22Rv1 (cell line): ENCODE data around the gene KPNA4.

Experiments
- CTCF ChIP-seq: fragments of 450-650 bp; IDR thresholded peaks from 2 replicates; pipeline ENCODE4 v1.5.1; 2017; ENCODE audit warnings: mild to moderate bottlenecking
- ZFX ChIP-seq: fragments of 450-650 bp; IDR thresholded peaks from 2 replicates; pipeline ENCODE4 v1.6.1; 2017; ENCODE audit warnings: antibody characterized with exemption, borderline replicate concordance

- TF ChIP-seq CTCF, result no peak
- TF ChIP-seq ZFX, result no peak
Measured at GRCh38 chr3:160574636-160575035, 9.3 kb upstream of the KPNA4 start.
